HL-60 (cell line): Measurements from ENCODE around the gene UCHL3.

Experiments
- DNase-seq, 2 experiments: peaks; one replicate each; pipeline ENCODE4 v3.0.0-alpha.2; 2010 to 2020; ENCODE audit warnings: low read depth in 1 of 2, low spot score in 1 of 2
- H3K27ac ChIP-seq: fragments of 250-450 bp; sonication (Bioruptor Pico); replicated peaks from 2 replicates; pipeline ENCODE4 v1.5.1; 2020; ENCODE audit warnings: mild to moderate bottlenecking, moderate library complexity
- H3K27me3 ChIP-seq: fragments of 250-450 bp; sonication (Bioruptor Pico); 2 replicates; pipeline ENCODE4 v1.5.1; 2021; ENCODE audit warnings: mild to moderate bottlenecking, moderate library complexity; ENCODE audit not compliant: insufficient read depth, poor library complexity, severe bottlenecking
- H3K4me3 ChIP-seq: replicated peaks from 2 replicates; pipeline ENCODE4 v1.5.1; 2011; ENCODE audit warnings: mild to moderate bottlenecking, control low read depth, low read length; ENCODE audit not compliant: insufficient read depth
- CTCF ChIP-seq: IDR thresholded peaks from one replicate; pipeline ENCODE4 v1.5.1; 2011; ENCODE audit warnings: low read length, control low read depth, inconsistent platforms; ENCODE audit not compliant: insufficient read depth
- GABPA ChIP-seq: IDR thresholded peaks from 2 replicates; pipeline ENCODE4 v1.6.1; 2012; ENCODE audit warnings: low read depth
- POLR2AphosphoS5 ChIP-seq: IDR thresholded peaks from 2 replicates; pipeline ENCODE4 v1.6.1; 2012; ENCODE audit warnings: low read depth
- REST ChIP-seq: IDR thresholded peaks from 2 replicates; pipeline ENCODE4 v1.6.1; 2012; ENCODE audit warnings: low read depth; ENCODE audit not compliant: insufficient replicate concordance
- SPI1 ChIP-seq: IDR thresholded peaks from 2 replicates; pipeline ENCODE4 v1.6.1; 2012; ENCODE audit warnings: low read depth, mild to moderate bottlenecking, borderline replicate concordance

Gene UCHL3

DNA sequence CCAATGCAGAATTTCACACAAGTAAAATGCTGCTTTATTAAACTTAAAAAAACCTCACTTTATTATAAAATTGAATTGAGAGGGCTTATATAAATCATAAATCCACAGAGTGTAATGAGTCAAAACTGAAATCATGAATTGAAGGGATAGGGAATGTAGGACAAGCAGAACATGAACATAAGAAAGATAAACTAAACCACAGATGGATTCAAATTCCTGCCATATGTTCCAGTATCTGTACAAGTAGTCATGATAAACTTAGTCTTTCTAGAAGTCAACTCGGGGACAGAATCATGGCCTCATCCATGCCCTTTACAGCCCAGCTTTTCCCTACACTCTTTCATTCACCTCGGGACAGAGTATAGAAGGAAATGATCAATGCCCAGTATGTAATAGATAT lies 103.1 kb downstream of the UCHL3 start:
- no peaks in the 10 kb centered on the region for H3K27me3 ChIP-seq
- no peak for DNase-seq
- no peak overlapping the region for H3K4me3 ChIP-seq
- no peak overlapping the region for H3K27ac ChIP-seq
- no peak for TF ChIP-seq SPI1
- TF ChIP-seq CTCF: no peak
- TF ChIP-seq POLR2AphosphoS5: no peak
- no peak for TF ChIP-seq REST
- no peak for TF ChIP-seq GABPA
